Transverse colon (tissue), 4 donors: ENCODE data around the gene GALNT10. TPM values are rescaled to one million over a fixed set of nuclear protein-coding genes. Genes with fewer than 3 reads are reported as not detected.
A peak's percentile ranks its signal among the peaks of the same experiment; 100 is the strongest.

Experiments used
- DNase-seq: peaks from one replicate; pipeline ENCODE4 v3.0.0-alpha.2; 2019
- H3K27ac ChIP-seq, 4 donors: fragments of 200-600 bp; sonication (generic); 2 replicates each; pipeline ENCODE4 v1.5.1; 2016 to 2018; ENCODE audit warnings: inconsistent platforms in 4 of 4
- H3K27me3 ChIP-seq: fragments of 200-600 bp; sonication (generic); 2 replicates; pipeline ENCODE4 v1.5.1; 2017; ENCODE audit warnings: inconsistent platforms
- H3K36me3 ChIP-seq, 4 donors: fragments of 200-600 bp; sonication (generic); 2 replicates each; pipeline ENCODE4 v1.5.1; 2017 to 2019; ENCODE audit warnings: inconsistent platforms in 4 of 4
- H3K4me1 ChIP-seq, 4 donors: fragments of 200-600 bp; sonication (generic); 2 replicates each; pipeline ENCODE4 v1.5.1; 2017 to 2020; ENCODE audit warnings: inconsistent platforms in 4 of 4
- H3K4me3 ChIP-seq, 4 donors: fragments of 200-600 bp; sonication (generic); 1 replicate in 1 of 4; 2 replicates in 3 of 4; pipeline versions ENCODE4 v1.5.1 to v1.6.1; 2017 to 2019; ENCODE audit warnings: inconsistent platforms in 4 of 4
- H3K9me3 ChIP-seq, 2 donors: fragments of 200-600 bp; sonication (generic); 2 replicates each; pipeline ENCODE4 v1.5.1; 2017 to 2019; ENCODE audit warnings: inconsistent platforms in 2 of 2
- EP300 ChIP-seq: sonication (generic); formaldehyde crosslinking; IDR thresholded peaks from one replicate; pipeline ENCODE4 v1.6.1; 2017; ENCODE audit warnings: antibody characterized with exemption, low read depth
- POLR2A ChIP-seq: fragments of 450-650 bp; IDR thresholded peaks from one replicate; pipeline ENCODE4 v1.6.1; 2016; ENCODE audit warnings: antibody characterized with exemption, mild to moderate bottlenecking, moderate library complexity
- POLR2AphosphoS5 ChIP-seq, 3 donors: sonication (generic); formaldehyde crosslinking; IDR thresholded peaks; one replicate each; pipeline ENCODE4 v1.6.1; 2016; ENCODE audit warnings: antibody characterized with exemption in 3 of 3
- WGBS, 2 donors: methylation state at CpG; one replicate each; pipeline ENCODE4 v1.1.5; 2018; ENCODE audit warnings: low coverage in 1 of 2; 5-methylcytosine and 5-hydroxymethylcytosine counted together
- in situ Hi-C, 4 donors: fragments of 200-750 bp; cut with MboI; loops; one replicate each; pipeline versions ENCODE4 v1.15.0 to v1.15.1; 2017; ENCODE audit warnings: low sequenced_read_pairs in 3 of 4, low pct_ligation_motif_present in 1 of 4, low pct_unique_long_range_greater_than_20kb in 1 of 4
- intact Hi-C: fragments of 100-400 bp; cut with DNase I; formaldehyde crosslinking; loops from one replicate; pipeline ENCODE4 v1.15.1; 2023; ENCODE audit warnings: low total_unique reads
- total RNA-seq, 4 donors: library from RNA; depleted of rRNA; stranded (reverse); fragments of >200 nt; gene quantifications; one replicate each; pipeline ENCODE4 v1.1.0, GENCODE V29; 2016
- TF ChIP-seq, protein P1 (sequence below), 5 experiments: fragments of 200-600 bp in 3 of 5; fragments of 450-650 bp in 2 of 5; sonication (generic) in 3 of 5; IDR thresholded peaks; 1 replicate in 2 of 5; 2 replicates in 3 of 5; pipeline ENCODE4 v1.5.1; 2016 to 2017; ENCODE audit warnings: antibody characterized with exemption in 5 of 5, inconsistent platforms in 3 of 5, mild to moderate bottlenecking in 2 of 5, moderate library complexity in 1 of 5

Gene GALNT10
- total RNA-seq, 4 donors from 2014 or later, result 18.7 to 142 (median 39.3) TPM

DNA sequence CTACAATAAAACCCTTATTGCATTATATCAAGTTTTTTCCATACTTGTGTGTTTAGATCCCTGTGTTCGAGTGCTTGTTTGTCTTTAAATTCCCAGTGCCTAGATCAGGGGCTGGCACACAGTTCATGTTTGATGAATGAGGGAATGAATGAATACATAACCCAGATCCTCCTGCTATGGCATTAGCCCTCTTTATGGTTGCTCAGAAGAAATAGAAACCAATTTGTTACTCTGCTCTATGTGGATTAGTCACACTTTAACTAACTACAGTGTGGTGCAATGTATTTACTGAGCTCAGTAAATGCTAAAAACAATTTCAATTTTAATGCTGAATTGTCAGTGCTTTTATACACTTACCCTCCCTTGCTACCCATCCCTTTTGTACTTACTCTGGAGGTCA lies 16.4 kb upstream of the GALNT10 start:
- 33 to 41% methylated on average over 1 of the region's 1 CpG for WGBS, 2 donors

DNA sequence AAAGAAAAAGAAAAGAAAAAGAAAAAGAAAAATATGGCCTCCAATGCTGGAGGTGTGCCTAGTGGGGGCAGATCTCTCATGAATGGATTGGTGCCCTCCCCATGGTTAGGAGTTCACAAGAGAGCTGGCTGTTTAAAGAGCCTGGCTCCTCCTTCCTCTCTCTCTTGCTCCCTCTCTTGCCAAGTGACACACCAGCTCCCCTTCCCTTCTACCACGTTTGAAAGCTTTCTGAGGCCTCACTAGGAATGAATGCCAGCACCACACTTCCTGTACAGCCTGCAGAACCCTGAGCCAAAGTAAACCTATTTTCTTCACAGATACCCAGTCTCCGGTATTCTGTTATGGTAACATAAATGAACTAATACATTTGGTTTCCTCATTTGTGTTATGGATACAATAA lies 14.4 kb upstream of the GALNT10 start:
- no peaks in the 10 kb centered on the region for H3K36me3 ChIP-seq
- H3K27ac ChIP-seq, result no peak overlapping the region
- no peak for DNase-seq
- in situ Hi-C loops (loop anchor here in 2 of 4 donors (10.0 to 25.0 kb wide), 2 partner anchors 91 to 236 kb away; no protein-coding TSS in a partner anchor), intact Hi-C loops (no loop called here)
- no peak overlapping the region for H3K4me3 ChIP-seq
- no peaks in the 10 kb centered on the region for H3K9me3 ChIP-seq
- H3K4me1 ChIP-seq, result peaks cover 0 to 15% (median 3%) of the 10 kb centered on the region in 4 donors
- no peak for TF ChIP-seq POLR2A
- no peak for TF ChIP-seq POLR2AphosphoS5 (IDR thresholded peaks at IDR 0.05)
- TF ChIP-seq, protein P1, sequence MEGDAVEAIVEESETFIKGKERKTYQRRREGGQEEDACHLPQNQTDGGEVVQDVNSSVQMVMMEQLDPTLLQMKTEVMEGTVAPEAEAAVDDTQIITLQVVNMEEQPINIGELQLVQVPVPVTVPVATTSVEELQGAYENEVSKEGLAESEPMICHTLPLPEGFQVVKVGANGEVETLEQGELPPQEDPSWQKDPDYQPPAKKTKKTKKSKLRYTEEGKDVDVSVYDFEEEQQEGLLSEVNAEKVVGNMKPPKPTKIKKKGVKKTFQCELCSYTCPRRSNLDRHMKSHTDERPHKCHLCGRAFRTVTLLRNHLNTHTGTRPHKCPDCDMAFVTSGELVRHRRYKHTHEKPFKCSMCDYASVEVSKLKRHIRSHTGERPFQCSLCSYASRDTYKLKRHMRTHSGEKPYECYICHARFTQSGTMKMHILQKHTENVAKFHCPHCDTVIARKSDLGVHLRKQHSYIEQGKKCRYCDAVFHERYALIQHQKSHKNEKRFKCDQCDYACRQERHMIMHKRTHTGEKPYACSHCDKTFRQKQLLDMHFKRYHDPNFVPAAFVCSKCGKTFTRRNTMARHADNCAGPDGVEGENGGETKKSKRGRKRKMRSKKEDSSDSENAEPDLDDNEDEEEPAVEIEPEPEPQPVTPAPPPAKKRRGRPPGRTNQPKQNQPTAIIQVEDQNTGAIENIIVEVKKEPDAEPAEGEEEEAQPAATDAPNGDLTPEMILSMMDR (IDR thresholded peaks at IDR 0.05), result no peak
- TF ChIP-seq EP300, result no peak
- 30 to 34% methylated on average over 2 of the region's 2 CpGs for WGBS, 2 donors
- no peaks in the 10 kb centered on the region for H3K27me3 ChIP-seq

More for the DNA sequence above, 16.4 kb upstream of the GALNT10 start:
- intact Hi-C loops (no loop called here), in situ Hi-C loops (loop anchor here in 2 of 4 donors (5.0 to 10.0 kb wide), 2 partner anchors 87 to 89 kb away; no protein-coding TSS in a partner anchor)
- TF ChIP-seq POLR2AphosphoS5 (IDR thresholded peaks at IDR 0.05) (no peak), EP300 (no peak), POLR2A (no peak)
- TF ChIP-seq, protein P1 (IDR thresholded peaks at IDR 0.05), result no peak
- Histone ChIP-seq H3K27ac (no peak overlapping the region), H3K9me3 (no peaks in the 10 kb centered on the region), H3K36me3 (no peaks in the 10 kb centered on the region), H3K4me3 (no peak overlapping the region), H3K27me3 (no peaks in the 10 kb centered on the region), H3K4me1 (peaks cover 0 to 5% (median 0%) of the 10 kb centered on the region in 4 donors)
- DNase-seq, result no peak

DNA sequence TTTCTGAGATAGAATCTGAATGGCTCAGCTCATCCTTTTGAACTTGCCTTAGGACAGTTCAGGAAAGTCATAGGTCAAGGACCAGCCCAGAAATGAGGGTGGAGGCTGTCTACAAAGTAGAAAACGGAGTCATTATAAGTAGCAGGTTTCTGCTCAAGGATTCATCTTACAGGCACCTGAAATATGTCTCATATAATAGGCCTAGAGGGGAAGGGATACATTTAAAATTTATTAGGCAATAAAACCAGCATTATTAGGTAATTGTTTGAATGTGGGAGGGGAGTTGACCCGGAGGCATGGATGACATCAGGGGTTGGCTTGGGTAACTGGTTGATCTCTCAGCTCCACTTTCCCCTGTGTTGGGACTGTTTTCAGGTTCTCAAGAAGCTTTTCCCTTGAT lies 11.9 kb upstream of the GALNT10 start:
- no peak for DNase-seq
- H3K27me3 ChIP-seq, result no peaks in the 10 kb centered on the region
- no peak for TF ChIP-seq EP300
- peaks cover 0 to 18% (median 3%) of the 10 kb centered on the region in 4 donors for H3K4me1 ChIP-seq
- WGBS, 2 donors, result 62% methylated on average over 2 of the region's 2 CpGs
- in situ Hi-C loops, result loop anchor here in 2 of 4 donors (10.0 to 25.0 kb wide), 2 partner anchors 94 to 234 kb away; no protein-coding TSS in a partner anchor
- no peaks in the 10 kb centered on the region for H3K36me3 ChIP-seq
- H3K9me3 ChIP-seq, result no peaks in the 10 kb centered on the region
- H3K27ac ChIP-seq, result no peak overlapping the region
- intact Hi-C loops, result no loop called here
- H3K4me3 ChIP-seq, result no peak overlapping the region

DNA sequence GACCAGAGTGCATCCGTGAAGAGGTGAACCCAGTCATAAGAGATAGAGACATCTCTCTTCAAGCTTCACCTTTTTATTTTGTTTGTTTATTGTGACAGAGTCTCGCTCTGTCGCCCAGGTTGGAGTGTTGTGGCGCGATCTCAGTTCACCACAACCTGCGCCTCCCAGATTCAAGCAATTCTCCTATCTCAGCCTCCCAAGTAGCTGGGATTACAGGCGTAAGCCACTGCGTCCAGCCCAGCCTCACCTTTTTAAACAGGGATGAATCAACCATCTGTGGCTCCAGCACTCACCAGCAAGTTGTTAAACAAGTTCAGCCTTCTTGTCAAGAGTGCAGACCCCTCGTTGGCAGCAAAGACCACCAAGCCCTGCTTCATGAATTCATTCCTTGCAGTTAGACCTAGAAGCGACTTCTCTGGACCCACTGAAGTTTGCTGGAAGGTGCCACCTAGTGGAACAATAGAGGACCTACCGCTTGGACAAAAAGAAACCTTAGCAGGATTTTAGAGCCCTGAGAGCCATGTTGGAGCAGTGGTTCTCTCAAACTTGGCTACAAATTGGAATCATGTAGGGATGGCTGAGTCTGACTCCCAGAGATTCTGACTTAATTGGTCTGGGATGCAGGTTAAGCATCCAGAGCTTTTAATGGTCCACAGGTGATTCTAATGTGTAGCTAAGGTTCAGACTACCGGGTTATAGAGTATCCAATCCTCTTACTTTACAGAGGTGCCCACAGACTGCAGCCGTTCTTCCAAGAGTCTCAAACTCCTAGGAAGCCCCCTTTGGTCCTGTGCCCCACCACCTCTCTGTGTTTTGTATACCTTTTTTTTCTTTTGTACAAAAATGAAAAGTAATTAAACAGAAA lies 10.5 kb upstream of the GALNT10 start:
- no peak for DNase-seq
- TF ChIP-seq POLR2A (no peak), POLR2AphosphoS5 (IDR thresholded peaks at IDR 0.05) (no peak), EP300 (no peak)
- TF ChIP-seq, protein P1 (IDR thresholded peaks at IDR 0.05), result peak; percentile 68 to 79 (median 75)
- intact Hi-C loops (loop anchor here (5.0 kb wide), 1 partner anchor 108 kb away; no protein-coding TSS in a partner anchor), in situ Hi-C loops (loop anchor here in 3 of 4 donors (10.0 to 25.0 kb wide), 4 partner anchors 95 to 232 kb away; no protein-coding TSS in a partner anchor)
- Histone ChIP-seq H3K36me3 (no peaks in the 10 kb centered on the region), H3K9me3 (no peaks in the 10 kb centered on the region), H3K4me3 (no peak overlapping the region), H3K27me3 (no peaks in the 10 kb centered on the region), H3K27ac (peak overlapping the region in 2 of 4 donors; percentile 30 to 62), H3K4me1 (peaks cover 0 to 14% (median 3%) of the 10 kb centered on the region in 4 donors)
- WGBS, 2 donors, result 60 to 88% methylated on average over 4 to 13 of the region's 13 CpGs
